ENCODE measurements around the gene SCPEP1.

The SCPEP1 gene

DNA sequence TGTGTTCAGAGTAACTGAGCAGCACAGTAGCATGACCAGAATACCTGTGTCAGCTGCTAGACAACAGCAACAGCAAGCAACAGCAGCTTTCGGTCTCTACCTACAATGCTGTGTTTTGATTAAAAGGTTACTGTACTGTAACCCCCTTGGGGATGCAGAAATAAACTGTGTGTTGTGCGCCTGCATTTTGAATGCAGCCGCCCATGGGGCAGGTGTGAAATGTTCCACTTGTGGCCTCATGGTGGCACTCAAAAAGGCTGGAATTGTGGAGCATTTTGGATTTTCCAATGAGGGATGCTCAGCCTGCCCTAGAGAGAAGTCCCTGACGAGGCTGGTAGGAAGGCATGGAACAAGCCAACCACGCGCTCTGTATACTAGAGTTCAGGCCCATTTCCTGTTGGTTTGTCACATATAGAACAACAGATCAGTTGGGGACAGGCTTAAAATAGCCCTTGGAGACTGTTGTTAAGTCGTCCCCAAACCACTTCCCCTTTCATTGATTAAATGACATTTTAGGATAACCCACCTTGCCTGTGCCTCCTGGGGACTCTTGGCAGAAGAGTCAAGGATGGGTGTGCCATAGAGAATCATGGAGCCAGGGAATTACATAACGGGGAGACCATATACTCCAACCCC is 27.1 kb downstream of the SCPEP1 start:
- DNase-seq, result no peak

DNA sequence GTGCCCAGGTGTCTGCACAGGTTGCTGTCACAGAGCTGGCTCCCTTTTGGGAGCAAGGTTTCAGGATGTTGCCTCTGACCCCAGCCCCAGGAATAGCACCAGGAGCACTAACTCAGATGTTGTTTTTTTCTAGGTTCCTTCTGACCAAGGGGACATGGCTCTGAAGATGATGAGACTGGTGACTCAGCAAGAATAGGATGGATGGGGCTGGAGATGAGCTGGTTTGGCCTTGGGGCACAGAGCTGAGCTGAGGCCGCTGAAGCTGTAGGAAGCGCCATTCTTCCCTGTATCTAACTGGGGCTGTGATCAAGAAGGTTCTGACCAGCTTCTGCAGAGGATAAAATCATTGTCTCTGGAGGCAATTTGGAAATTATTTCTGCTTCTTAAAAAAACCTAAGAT is 28.1 kb downstream of the SCPEP1 start:
- DNase-seq, result no peak

DNA sequence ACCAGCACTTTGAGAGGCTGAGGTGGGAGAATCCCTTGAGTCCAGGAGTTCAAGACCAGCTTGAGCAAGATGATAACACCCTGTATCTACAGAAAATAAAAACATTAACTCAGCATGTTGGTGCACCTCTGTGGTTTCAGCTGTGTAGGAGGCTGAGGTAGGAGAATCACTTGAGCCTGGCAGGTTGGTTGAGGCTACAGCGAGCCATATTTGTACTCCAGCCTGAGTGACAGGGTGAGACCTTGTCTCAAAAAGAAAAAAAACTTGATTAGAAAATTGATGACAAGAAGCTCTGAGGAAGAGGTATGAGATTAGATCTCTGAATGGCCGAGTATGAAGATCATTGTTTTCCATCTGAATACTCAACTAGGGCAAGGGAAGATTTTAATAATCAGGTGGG is 31.0 kb downstream of the SCPEP1 start:
- no peak for DNase-seq

GRCh38 chr17:57009737-57010445 is 32.0 kb downstream of the SCPEP1 start:
- DNase-seq, result no peak

DNA sequence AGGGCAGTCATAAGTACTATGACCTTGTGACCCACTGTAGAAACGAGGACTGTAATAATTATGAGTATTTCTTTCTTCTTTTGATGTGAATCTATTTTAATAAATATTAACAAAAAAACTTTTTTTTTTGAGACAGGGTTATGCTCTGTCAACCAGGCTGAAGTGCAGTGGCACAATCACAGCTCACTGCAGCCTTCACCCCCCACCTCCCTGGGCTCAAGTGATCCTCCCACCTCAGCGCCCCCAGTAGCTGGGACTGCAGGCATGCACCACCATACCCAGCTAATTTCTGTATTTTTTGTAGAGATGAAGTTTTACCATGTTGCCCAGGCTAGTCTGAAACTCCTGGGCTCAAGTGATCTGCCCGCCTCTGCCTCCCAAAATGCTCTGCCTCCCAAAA is 32.6 kb downstream of the SCPEP1 start:
- no peak for DNase-seq

DNA sequence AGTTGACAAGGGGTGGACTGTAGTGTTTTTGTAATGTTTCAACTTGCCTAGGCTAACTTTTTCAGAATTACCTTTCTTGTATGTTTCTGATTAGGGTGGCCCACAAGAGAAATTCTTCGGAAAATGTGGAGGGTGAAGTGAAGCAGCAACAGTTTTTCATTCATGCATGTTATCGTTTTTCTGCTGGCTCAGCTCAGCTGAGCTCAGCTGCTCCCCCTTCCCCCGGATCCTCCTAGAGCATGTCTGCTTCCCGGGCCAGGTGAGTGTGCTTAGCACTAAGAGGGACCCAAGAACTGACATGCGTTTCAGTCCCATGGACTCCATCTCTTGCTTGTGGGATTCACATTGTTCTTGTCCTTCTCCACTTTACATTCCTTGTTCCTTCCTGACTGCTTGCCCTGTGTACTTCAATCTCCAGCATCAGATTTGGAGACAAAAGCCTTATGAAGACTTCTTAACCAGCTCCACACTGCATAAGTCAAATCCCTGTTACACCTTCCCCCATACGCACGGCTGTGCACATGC is 33.6 kb downstream of the SCPEP1 start:
- DNase-seq, result no peak

- DNase-seq, result no peak
These were observed 38.3 kb downstream of the SCPEP1 start for GRCh38 chr17:57016071-57016763.

DNA sequence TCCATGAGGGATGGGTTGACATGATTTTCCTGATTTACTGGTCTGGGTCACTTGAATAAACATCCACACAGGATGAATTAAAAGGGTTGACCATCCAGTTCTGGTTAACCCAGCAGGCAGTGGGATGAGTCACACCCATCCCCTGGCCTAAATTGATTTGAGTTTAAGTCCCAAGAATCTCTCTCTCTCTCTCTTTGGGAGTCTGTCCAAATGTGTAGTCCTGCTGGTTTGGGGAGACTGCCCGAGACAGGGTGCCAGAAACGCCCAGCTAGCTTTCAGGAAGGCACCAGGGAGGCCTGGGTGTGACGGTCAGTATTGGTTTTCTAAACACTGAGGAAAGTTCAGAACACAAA is 38.8 kb downstream of the SCPEP1 start:
- DNase-seq, result no peak

GRCh38 chr17:57017625-57018024 is 39.7 kb downstream of the SCPEP1 start:
- no peak for DNase-seq

GRCh38 chr17:57020208-57020607 is 42.3 kb downstream of the SCPEP1 start:
- DNase-seq, result no peak

- no peak for DNase-seq
These were observed 43.5 kb downstream of the SCPEP1 start for GRCh38 chr17:57021226-57021940.

DNA sequence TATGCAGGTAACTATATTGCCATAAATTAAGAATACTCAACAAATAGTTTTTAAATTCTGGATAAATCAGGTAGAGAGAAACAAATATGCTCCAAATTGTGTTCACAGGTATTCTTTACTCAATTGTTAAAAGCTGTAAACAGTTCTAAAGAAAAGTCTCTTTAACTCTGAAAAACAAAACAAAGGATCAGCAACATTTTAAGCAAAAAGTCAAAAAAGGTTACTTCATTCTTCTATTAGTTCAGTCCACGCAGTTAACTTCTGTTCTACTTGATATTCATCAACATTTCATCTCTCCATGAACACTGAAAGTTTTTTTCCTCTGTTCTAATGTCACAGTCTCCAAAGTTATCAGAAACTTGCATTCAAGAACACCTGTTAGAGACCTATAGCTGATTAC is 47.9 kb downstream of the SCPEP1 start:
- no peak for DNase-seq

DNA sequence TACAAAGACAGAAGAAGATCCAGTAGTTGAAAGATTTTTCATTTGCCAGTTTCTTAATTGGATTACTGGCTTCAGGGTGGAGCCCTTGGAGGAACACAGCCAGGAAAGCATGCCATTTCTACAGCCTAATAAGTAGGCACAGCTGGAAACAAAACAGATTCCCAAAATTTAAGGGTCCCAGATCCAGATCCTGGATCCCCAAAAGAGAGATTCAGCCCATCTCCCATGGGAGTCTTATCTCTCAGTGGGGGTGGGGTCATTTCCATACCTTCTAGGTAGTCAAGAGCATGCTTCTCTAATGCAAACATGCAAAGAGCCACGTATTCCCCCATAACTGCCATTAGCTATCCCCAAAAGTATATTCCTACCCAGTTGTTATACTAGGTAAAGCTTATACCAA is 49.9 kb downstream of the SCPEP1 start:
- DNase-seq, result no peak

DNA sequence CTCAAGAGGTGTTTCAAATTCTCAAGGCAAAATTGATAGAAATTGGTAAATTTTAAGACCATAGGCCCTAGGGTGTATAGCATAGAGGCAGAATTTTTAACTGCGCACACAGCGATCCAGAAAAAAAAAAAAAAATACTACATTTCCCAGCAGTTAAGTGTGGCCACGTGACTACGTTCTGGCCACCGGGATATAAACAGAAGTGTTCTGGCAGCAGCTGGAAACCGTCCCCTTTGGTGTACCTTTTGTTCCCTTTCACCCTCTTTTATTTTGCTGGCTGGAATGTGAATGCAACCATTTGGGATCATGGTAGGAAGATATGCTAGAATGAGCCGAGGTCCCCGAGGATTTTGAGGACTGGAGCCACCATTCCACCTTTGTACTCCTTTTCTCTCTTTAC is 54.4 kb downstream of the SCPEP1 start:
- no peak for DNase-seq

- no peak for DNase-seq
These were observed 55.4 kb downstream of the SCPEP1 start for GRCh38 chr17:57033296-57033695.

DNA sequence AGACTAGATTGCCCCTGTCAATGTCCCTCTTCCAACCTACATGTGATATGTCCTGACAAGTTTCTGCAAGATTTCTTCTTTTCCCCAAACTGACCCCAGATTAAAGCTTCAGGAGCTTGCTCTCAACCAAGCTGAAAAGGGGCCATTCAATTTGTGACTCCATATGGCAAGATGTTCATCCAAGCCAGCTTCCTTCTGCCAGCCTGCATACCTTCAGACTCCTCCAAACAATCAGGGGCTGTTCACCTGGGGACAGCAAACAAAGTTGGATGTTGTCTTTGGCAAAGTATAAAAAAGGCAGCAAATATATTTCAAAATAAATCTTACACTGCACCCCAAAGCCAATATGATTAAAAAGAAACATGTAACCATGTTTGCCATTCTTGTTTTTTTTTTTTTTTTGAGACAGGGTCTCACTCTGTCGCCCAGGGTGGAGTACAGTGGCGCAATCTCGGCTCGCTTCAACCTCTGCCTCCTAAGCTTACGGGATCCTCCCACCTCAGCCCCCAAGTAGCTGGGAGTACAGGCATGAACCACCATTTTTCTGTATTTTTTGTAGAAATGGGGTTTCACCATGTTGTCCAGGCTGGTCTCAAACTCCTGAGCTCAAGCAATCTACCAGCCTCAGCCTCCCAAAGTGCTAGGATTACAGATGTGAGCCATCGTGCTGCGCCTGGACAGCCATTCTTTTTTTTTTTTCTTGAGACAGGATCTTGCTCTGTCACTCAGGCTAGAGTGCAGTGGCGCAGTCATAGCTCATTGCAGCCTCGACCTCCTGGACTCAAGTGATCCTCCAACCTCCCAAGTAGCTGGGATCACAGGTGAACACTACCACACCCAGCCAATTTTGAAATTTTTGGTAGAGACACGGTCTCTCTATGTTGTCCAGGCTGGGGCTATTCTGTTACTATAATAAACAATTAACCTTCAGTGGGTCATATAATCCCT is 57.1 kb downstream of the SCPEP1 start:
- no peak for DNase-seq

DNA sequence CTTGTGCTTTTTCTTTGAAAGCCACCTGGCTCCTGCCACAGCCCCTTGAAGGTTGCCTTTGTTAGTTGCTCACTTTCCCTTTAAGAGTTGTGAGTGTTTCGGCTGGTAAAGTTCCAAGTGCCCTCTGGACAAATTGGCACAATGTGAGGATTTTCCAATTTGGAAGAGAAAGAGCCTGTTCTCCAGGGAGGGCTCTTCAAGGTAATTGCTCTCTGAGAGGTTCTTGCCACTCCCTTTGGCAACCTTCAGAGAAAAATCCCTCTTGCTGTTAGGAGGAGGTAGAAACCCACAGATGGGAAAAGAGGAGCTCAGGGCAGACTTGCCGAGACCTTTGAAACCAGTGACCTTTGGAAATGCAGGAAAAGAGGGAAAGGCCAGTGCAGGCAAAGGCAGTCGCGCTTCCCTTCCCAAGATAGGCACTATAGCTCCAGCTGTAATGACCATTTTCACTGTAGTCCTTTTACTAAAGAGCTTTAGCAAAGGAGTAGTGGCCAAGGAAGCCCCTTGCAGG is 58.1 kb downstream of the SCPEP1 start:
- no peak for DNase-seq

DNA sequence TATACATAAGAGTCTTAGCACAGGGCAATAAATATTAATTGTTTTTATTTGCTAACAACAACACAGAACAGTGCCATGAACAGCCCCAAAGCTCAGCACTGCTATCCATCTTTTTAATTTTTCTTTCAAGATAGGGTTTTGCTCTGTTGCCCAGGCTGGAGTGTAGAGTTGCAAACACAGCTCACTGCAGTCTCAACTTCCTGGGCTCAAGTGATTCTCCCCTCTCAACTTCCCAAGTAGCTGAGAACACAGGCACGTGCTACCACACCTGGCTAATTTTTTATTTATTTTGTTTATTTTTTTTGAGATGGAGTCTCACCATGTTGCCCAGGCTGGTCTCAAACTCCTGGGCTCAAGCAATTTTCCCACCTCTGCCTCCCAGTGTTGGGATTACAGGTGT is 59.5 kb downstream of the SCPEP1 start:
- DNase-seq, result no peak

DNA sequence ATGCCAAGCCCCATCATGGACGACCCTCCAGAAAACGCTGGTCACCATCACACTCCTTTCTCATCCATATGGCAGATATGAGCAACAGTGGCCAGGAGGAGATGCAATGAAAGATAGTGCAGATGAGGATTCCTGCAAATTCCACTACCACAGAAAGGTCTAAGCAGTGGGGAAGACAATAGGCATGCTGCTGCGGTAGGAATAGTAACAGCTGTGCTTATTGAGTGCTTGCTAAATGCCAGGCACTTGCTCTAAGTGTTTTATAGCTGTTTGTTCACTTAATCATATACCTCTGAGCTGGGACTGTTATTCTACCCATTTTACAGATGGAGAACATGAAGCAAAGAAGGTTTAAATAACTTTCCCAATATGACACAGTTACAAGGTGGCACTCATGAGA is 60.6 kb downstream of the SCPEP1 start:
- DNase-seq, result no peak

- no peak for DNase-seq
These were observed 62.6 kb downstream of the SCPEP1 start for GRCh38 chr17:57040571-57040970.

DNA sequence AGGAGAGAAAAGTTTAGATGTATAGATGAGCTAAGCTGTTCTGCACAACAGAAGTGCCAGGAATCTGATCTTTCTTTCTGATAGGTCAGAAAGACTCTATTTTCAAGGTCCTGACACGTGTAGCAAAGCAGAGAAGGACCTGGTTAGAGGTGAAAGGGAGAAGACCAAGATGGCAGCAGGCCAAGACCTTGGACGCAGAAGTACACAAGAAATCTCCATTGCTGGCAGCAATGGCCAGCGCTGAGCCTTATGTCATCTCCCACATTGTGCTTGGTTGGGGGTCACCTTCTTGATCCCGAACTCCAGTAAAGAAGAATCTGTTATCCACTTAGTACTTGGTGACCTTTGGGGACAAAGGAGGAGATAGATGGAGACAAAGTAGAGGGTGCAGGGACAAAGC is 65.3 kb downstream of the SCPEP1 start:
- no peak for DNase-seq

Measured in cerebellar nuclear complex (tissue), 1 donor.